Neural cell (in vitro differentiated cells): ENCODE data around the gene SRP19. TPM values are rescaled to one million over a fixed set of nuclear protein-coding genes. Genes with fewer than 3 reads are reported as not detected.

Experiments used
- H2AFZ ChIP-seq: fragments of 200-600, 300-800 bp; sonication (generic), shearing (Covaris generic); 2 replicates; pipeline ENCODE4 v1.6.0; 2014; ENCODE audit warnings: low read depth, mild to moderate bottlenecking, antibody characterized with exemption, low read length, moderate library complexity
- H3F3A ChIP-seq: fragments of 200-600 bp; shearing (Covaris generic); 2 replicates; pipeline ENCODE4 v1.6.1; 2016; ENCODE audit warnings: mild to moderate bottlenecking, moderate library complexity, mixed read lengths, antibody characterized with exemption, low read length; ENCODE audit not compliant: insufficient read depth, poor library complexity, severe bottlenecking
- H3K27ac ChIP-seq: fragments of 200-600, 300-800 bp; sonication (generic), shearing (Covaris generic); 2 replicates; pipeline ENCODE4 v1.5.1; 2014; ENCODE audit warnings: mild to moderate bottlenecking, low read length, moderate library complexity
- H3K27me3 ChIP-seq: fragments of 300-800, 200-600 bp; sonication (generic), shearing (Covaris generic); 2 replicates; pipeline ENCODE4 v1.6.0; 2014; ENCODE audit warnings: mild to moderate bottlenecking, low read depth, low read length, moderate library complexity; ENCODE audit not compliant: insufficient read depth
- H3K36me3 ChIP-seq: fragments of 300-800, 200-600 bp; sonication (generic), shearing (Covaris generic); 2 replicates; pipeline ENCODE4 v1.5.1; 2014; ENCODE audit warnings: mild to moderate bottlenecking, antibody characterized with exemption, low read length, moderate library complexity; ENCODE audit not compliant: insufficient read depth
- H3K4me2 ChIP-seq: fragments of 300-800, 200-600 bp; sonication (generic), shearing (Covaris generic); 2 replicates; pipeline ENCODE4 v1.6.0; 2014; ENCODE audit warnings: mild to moderate bottlenecking, low read length
- H3K4me3 ChIP-seq: fragments of 300-800, 200-600 bp; sonication (generic), shearing (Covaris generic); 2 replicates; pipeline ENCODE4 v1.5.1; 2014; ENCODE audit warnings: mild to moderate bottlenecking, low read length, moderate library complexity
- H3K79me2 ChIP-seq: fragments of 200-600 bp; shearing (Covaris generic); replicated peaks from 2 replicates; pipeline ENCODE4 v1.6.0; 2014; ENCODE audit warnings: mild to moderate bottlenecking, low read length, moderate library complexity; ENCODE audit not compliant: insufficient read depth
- H3K9ac ChIP-seq: fragments of 300-800, 200-600 bp; sonication (generic), shearing (Covaris generic); 2 replicates; pipeline ENCODE4 v1.6.1; 2016; ENCODE audit warnings: mild to moderate bottlenecking, low read length, mixed read lengths
- H3K9me2 ChIP-seq: fragments of 200-600 bp; shearing (Covaris generic); 2 replicates; pipeline ENCODE4 v1.6.1; 2016; ENCODE audit warnings: mild to moderate bottlenecking, low read length, mixed read lengths; ENCODE audit not compliant: insufficient read depth
- H3K9me3 ChIP-seq: fragments of 200-600, 300-800 bp; sonication (generic), shearing (Covaris generic); 2 replicates; pipeline ENCODE4 v1.6.1; 2016; ENCODE audit warnings: mild to moderate bottlenecking, mixed run types, low read length, moderate library complexity, mixed read lengths
- H4K20me1 ChIP-seq: fragments of 200-600 bp; shearing (Covaris generic); 2 replicates; pipeline ENCODE4 v1.6.1; 2016; ENCODE audit warnings: mild to moderate bottlenecking, mixed run types; ENCODE audit not compliant: insufficient read depth
- CTCF ChIP-seq: fragments of 450-650 bp; IDR thresholded peaks from 2 replicates; pipeline ENCODE4 v1.5.1; 2014; ENCODE audit warnings: antibody characterized with exemption, mild to moderate bottlenecking, moderate library complexity; ENCODE audit not compliant: poor library complexity, severe bottlenecking
- MXI1 ChIP-seq: fragments of 450-650 bp; conservative IDR thresholded peaks from 2 replicates; pipeline ENCODE4 v1.6.1; 2014; ENCODE audit warnings: antibody characterized with exemption, mild to moderate bottlenecking; ENCODE audit not compliant: poor library complexity, severe bottlenecking
- POLR2AphosphoS5 ChIP-seq: IDR thresholded peaks from 2 replicates; pipeline ENCODE4 v1.6.1; 2012
- RAD21 ChIP-seq: fragments of 450-650 bp; conservative IDR thresholded peaks from 2 replicates; pipeline ENCODE4 v1.6.1; 2014; ENCODE audit warnings: antibody characterized with exemption, mild to moderate bottlenecking, moderate library complexity
- SMC3 ChIP-seq: fragments of 450-650 bp; conservative IDR thresholded peaks from 2 replicates; pipeline ENCODE4 v1.6.1; 2014; ENCODE audit warnings: antibody characterized with exemption, mild to moderate bottlenecking, moderate library complexity; ENCODE audit not compliant: poor library complexity
- polyA plus RNA-seq: library from polyadenylated mRNA; depleted of rRNA; stranded (reverse); fragments of >200 nt; gene quantifications from 2 replicates; pipeline ENCODE4 v1.2.3, GENCODE V29; 2014

The SRP19 gene
- polyA plus RNA-seq, 1 donor from 2014 or later = 179 TPM

GRCh38 chr5:112918679-112919078 lies 57.6 kb downstream of the SRP19 start:
- Histone ChIP-seq H3K9ac (no peak overlapping the region), H3K27ac (no peak overlapping the region), H3K4me3 (no peak overlapping the region), H3K27me3 (no peaks in the 10 kb centered on the region), H3K36me3 (peaks cover 9% of the 10 kb centered on the region), H3K9me3 (no peaks in the 10 kb centered on the region), H3K79me2 (peaks cover 7% of the 10 kb centered on the region), H2AFZ (no peak overlapping the region), H3F3A (no peaks in the 10 kb centered on the region), H4K20me1 (no peaks in the 10 kb centered on the region), H3K9me2 (no peaks in the 10 kb centered on the region), H3K4me2 (no peak overlapping the region)
- TF ChIP-seq MXI1 = no peak
- no peak for TF ChIP-seq CTCF
- TF ChIP-seq SMC3 = no peak
- TF ChIP-seq RAD21 = no peak
- no peak for TF ChIP-seq POLR2AphosphoS5

Other genes starting within 250 kb of the SRP19 start
- 40.6 and 41.9 TPM in 2 replicates for gene APC, start 123.4 kb upstream of the SRP19 start, polyA plus RNA-seq
- gene REEP5, start 60.9 kb downstream of the SRP19 start, polyA plus RNA-seq = 51.6 and 53.7 TPM in 2 replicates
- gene DCP2, start 115.5 kb downstream of the SRP19 start, polyA plus RNA-seq = 26.2 and 30.0 TPM in 2 replicates